GM12874 (cell line): ENCODE results near the gene NLGN1.

Source experiments
- TF ChIP-seq, protein P1 (sequence below): IDR thresholded peaks from 2 replicates; pipeline ENCODE4 v1.5.1; 2011; ENCODE audit warnings: low read depth, mild to moderate bottlenecking, control low read depth, low read length, moderate library complexity; ENCODE audit not compliant: insufficient read depth

The NLGN1 gene

DNA sequence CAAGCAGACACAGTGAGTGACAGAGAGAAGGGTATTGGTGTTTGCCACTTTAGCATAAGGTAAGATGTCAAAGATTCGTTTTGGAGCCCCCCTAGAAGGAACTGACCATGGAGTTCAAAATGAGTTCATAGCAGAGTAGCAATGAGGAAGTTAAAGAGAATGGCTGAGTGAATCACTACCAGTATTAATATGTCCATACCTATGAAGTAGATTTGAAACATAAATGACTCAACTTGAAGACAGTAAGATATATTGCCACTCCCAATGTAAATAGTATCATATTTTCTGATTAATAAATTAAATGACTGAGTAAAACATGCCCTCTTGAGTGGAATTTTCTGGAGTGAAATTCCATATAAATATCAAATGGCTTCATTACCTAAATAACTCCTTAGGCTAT, 675.1 kb downstream of the NLGN1 start:
- TF ChIP-seq, protein P1, sequence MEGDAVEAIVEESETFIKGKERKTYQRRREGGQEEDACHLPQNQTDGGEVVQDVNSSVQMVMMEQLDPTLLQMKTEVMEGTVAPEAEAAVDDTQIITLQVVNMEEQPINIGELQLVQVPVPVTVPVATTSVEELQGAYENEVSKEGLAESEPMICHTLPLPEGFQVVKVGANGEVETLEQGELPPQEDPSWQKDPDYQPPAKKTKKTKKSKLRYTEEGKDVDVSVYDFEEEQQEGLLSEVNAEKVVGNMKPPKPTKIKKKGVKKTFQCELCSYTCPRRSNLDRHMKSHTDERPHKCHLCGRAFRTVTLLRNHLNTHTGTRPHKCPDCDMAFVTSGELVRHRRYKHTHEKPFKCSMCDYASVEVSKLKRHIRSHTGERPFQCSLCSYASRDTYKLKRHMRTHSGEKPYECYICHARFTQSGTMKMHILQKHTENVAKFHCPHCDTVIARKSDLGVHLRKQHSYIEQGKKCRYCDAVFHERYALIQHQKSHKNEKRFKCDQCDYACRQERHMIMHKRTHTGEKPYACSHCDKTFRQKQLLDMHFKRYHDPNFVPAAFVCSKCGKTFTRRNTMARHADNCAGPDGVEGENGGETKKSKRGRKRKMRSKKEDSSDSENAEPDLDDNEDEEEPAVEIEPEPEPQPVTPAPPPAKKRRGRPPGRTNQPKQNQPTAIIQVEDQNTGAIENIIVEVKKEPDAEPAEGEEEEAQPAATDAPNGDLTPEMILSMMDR, result no peak

DNA sequence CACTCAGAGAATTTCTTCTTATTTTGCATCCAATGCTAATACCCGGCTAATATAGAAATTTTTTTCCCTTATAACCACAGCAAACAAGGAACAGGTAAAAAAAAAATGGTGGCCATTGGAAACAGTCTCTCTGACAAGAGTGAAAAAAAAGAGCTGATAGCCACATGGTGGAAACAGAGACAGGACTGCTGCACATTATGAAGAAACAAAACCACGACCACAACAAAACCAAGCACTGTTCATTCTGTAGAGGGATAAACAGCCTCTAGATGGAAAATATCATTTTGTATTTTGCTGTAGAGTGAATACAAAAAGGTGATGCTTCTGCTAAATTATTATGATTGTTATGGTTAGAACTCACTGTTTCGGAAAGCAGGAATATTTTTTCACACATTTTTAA, 686.2 kb downstream of the NLGN1 start:
- TF ChIP-seq, protein P1, result no peak

DNA sequence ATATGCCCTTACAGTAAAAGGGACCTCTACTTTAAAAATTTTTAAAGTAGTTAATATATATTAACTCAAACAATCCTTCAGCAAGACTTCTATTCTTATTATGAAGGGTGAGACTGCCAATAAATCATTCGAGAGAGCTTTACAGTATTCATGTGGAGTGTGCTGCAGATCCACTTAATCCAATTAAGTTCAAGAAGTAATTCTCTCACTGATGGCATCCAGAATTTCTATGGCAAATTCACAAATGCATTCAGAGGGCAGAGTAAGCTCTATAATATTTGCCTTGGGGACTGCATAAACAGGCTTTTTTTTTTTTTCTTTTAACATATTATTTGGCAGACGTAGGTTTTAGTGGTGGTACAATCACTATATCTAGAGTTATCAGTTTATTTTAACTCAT, 692.0 kb downstream of the NLGN1 start:
- TF ChIP-seq, protein P1, result no peak

DNA sequence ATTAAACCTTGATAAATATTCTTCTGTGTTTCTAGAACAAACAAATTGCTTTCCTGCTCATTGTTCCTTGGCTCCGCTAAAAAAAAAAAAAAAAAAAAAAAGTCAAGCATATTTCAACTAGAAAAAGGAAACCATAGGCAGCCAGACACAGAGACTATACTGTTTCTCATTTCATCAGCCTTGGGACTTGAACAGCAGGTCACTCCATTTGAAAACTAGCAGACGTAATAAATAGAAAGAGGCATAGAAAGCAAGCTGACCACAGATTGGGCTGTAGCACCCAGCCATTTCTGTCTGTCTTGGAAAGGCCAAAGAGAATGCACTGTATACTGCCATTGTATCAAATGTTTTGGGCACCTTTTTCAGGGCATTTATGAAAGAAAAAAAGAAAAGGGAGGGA, 697.1 kb downstream of the NLGN1 start:
- TF ChIP-seq, protein P1, result no peak

DNA sequence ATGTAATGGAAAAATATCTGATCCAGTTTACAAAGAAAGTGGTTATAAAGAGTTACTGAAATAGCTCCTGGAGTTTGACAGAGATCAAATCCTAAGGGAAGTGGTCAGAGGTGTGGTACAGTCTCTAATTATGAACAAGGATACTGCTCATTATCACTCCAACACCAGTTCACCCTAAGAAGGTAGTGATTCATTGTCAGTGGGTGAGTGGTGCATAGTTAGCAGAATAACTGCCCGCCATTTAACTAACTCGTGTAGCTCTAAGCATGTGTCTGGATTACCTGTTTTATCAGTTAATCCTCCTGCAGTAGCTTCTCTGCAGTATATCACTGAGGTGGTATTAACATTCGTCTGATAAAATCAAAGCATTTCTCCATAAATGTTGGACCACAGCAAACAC, 700.1 kb downstream of the NLGN1 start:
- TF ChIP-seq, protein P1, result no peak

DNA sequence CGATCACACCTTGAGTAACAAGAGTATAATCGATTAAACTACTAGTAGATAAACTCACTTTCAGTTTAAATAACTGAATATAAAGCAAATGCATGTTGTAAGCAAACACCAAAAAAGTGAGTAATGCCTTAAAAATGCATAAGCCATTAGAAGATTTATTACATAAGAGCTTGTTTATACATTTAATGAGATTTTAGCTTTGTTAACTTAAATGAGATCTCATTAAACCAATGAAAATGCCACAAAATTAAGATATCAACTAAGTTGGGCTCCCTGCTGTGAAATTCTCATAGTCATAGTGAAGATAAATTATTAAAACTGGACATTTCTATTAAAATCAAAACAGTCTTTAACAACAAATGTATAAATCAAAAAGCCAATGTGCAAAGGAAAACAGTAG, 701.2 kb downstream of the NLGN1 start:
- TF ChIP-seq, protein P1, result no peak

DNA sequence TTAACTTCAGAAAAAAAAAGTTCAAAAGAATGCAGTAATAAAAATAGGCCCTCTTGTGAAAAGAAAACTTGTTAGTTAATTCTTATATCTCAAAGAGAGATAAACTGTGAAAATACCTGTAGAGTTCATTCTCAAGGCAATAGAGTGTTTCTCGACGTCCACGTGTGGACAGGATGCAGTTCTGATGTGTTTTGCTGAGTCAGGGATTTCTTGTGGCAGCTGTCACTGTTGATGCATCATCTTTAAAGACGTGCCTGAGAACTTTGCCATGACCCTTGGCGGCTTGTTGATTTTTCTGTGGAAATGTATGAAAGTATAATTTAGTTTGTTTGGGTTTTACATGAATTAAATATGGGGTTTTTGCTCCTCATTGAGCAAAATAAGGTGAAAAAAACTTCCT, 702.2 kb downstream of the NLGN1 start:
- TF ChIP-seq, protein P1, result no peak

DNA sequence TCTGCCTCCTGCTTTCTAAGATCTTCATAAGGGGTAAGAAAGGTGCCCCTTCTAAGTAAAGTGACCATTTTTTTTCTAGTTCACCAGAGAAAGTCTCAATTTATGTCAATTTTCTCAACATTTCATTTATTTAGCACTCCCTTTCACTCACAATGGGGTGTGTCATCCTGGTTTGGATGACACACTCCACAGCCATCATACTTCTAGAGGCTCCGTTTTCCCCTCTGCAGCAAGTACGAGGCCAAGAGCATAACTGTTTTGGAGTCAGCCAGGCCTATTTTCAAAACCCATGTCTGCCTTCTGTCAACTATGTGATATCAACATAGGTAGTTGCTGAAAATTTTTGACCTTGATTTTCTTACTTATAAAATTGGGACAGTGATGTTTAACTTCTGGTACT, 703.2 kb downstream of the NLGN1 start:
- TF ChIP-seq, protein P1, result no peak
